HG02610 (cell line): Measurements from ENCODE around the gene ZC3HAV1L.
"Not testable (repeated sequence)": the region's sequence is repeated elsewhere in the genome, so short reads cannot be mapped to it uniquely, and the experiment has no call there.

Source experiments
- ATAC-seq: cut with Tn5 transposase; IDR thresholded peaks from one replicate; pipeline ENCODE4 v1.9.1; 2021; ENCODE audit warnings: mild to moderate bottlenecking, moderate library complexity; ENCODE audit not compliant: unreplicated experiment

Gene ZC3HAV1L

DNA sequence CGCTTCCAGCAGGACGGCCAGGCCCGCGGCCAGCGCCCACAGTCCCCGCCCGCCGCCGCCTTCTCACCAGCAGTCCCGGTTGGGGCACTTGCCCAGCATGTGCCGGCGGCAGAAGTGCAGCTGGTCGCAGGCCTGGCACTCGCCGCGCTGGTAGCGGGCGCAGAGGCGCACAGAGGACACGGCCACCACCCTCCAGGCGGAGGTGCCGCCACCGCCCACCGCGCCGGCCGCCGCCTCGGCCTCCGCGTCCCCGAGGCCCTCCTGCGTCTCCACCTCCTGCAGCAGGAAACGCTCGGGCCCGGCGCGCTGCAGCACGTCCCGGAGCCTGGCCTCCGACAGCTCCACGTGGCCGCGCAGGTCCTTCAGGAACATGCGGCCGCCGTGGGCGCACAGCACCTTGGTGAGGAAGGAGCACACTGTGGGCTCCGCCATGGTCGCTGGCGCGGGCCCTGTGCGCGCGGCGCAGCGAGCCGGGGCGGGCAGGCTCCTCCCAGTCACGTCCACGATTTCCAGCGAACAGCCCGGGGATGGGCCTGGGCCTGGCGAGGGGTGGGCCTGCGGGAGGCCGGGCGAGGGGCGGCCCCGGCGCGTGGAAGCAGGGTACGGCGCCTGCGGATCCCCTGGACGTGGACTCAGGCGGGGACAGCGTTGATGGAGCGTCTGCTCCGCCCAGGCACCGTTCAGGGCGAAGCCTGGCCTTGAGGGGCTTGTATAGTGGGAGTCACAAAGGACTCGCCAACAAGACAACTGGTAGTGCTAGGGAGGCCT lies at the start of gene ZC3HAV1L:
Gene ZC3HAV1L (minus strand): TSS at position 457 of the 768 bp plus-strand sequence. CDS start 25 bp downstream, at position 432.
- ATAC-seq, result peak; percentile 92

DNA sequence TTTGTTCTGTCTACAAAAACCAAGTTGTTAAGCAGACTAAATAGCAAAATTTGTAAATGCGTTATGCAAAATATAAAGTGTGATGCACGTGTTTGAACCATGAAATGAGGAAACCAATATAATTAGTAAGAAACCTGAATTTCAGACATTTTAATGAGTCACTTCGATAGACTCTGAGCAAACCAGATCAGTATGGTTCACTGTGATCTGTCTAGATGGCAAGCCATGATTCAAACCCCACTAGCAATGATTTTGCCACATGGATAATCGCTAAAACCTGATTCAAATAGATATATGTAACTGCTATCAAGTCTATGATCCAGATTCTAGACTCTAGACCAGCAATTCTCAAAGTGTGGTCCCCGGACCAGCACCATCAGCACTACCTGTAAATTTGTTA lies 48.9 kb upstream of the ZC3HAV1L start:
- ATAC-seq, result no peak

DNA sequence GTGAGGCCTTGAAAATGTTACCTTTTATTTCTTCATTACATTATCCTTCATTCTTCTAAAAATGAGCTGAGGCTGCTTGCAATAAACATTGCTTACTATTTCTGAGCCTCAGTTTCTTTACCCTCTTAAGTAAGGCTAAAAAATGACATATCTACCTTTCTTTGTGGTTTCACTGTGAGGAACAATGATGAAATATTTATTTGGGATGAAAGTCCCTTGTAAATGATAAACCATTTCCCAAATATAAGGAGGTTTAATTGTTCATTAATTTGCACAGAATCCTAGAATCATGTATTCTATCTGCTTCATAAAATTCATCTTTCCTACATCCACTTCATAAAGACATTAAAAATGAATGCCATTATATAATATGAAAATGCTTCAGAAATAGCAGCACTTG lies 45.7 kb upstream of the ZC3HAV1L start:
- no peak for ATAC-seq

DNA sequence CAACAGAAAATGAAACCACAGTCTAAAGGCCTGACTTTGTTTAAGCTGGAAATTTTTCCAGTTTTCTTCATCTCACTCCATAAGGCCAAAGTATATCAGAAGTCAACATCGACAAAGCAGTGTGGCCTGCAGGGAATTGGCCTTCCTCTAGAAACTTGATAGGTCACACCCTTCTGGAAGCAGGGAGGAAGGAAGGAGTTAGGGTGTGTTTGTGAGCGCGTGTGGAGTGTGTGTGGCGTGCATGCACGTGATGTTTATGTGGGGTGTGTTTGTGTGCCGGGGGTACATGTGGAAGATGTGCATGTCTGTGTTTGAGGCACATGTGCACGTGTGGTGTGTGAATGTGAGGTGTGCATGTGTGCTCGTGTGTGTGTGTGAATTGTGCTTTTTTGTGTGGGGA lies 45.1 kb upstream of the ZC3HAV1L start:
- ATAC-seq, result no peak

- no peak for ATAC-seq
Observed at GRCh38 chr7:139079861-139080260, 44.0 kb upstream of the ZC3HAV1L start.

DNA sequence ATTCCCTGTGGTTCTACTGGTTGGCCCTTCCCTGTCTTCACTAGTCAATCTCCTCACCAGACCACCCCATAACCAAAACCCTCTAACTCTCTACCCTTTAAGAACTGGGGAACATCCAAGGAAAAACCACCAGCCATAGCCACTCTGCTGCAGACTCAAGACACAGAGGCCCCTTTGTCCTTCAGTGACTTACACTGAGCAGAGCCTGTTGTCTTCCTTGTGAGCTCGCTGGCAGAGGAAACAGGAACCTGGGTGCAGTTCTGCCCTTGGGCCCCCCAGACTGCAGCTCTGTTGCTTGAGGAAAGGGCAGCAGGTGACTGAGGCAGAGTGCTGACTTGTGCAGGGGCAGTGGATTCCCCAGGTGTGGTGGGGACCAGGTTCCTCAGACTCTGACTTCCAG lies 43.1 kb upstream of the ZC3HAV1L start:
- ATAC-seq, result no peak

GRCh38 chr7:139078399-139078798 lies 42.6 kb upstream of the ZC3HAV1L start:
- ATAC-seq, result no peak

DNA sequence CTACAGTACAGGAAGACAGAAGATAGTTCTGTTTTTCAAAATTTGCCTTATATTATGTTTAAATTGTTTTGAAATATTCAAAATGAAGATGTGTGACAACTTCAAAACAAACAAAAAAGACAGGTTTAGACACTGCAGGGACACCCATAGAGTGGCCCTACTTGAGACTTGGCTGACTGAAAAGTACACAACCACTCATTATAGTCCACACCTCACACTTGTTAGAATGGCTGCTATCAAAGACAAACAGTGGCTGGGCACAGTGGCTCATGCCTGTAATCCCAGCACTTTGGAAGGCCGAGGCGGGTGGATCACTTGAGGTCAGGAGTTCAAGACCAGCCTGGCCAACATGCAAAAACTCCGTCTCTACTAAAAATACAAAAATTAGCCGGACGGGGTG lies 41.9 kb upstream of the ZC3HAV1L start:
- ATAC-seq, result not testable (repeated sequence)

GRCh38 chr7:139075871-139076686 lies 40.2 kb upstream of the ZC3HAV1L start:
- ATAC-seq, result no peak

DNA sequence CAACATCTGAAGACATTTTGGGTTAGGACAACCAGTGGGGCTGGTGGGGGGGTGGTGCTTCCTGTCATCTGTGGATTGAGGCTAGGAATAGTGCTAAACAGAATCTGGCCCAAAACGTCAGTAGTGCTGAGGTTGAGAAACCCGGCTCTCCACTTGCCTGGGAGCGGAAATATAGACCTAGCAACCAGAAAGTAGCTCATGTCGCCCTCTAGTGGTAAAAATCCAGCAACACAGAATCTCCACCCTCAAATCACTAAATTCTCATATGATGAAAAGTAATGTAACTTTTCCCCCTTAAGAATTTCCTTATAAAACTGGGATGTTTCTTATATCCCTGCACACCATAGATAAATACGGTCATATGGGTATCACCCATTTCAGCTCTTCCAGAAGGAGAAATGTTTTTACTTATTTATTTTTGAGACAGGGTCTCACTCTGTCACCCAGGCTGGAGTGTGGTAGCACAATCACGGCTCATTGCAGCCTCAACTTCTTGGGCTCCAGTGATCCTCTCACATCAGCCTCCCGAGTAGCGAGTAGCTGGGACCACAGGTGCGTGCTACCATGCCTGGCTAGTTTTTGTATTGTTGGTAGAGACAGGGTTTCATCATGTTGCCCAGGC lies 39.3 kb upstream of the ZC3HAV1L start:
- ATAC-seq, result peak; percentile 74

- ATAC-seq, result no peak
Observed at GRCh38 chr7:139072796-139073195, 37.0 kb upstream of the ZC3HAV1L start.

DNA sequence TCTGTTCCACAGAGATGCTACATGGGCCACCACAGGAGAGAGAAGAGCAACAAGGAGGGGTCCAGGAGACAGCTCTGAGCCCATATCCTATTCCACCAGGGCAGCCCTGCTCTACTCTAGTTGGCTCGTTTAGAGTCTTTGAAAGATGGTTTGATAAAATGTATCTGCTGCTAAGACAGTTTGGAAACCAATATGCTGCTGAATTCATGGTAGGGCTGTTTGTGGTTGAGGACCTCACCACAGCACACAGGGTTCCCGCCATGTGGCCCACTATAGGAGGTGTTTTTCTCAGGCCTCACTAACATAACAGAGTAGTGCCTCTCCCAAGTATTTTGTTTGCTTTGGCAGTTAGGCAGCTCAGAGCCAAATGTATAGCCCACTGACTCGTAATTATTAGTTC lies 35.8 kb upstream of the ZC3HAV1L start:
- no peak for ATAC-seq

- ATAC-seq, result no peak
Observed at GRCh38 chr7:139068544-139069399, 32.9 kb upstream of the ZC3HAV1L start.

- no peak for ATAC-seq
Observed at GRCh38 chr7:139066315-139066714, 30.5 kb upstream of the ZC3HAV1L start.

DNA sequence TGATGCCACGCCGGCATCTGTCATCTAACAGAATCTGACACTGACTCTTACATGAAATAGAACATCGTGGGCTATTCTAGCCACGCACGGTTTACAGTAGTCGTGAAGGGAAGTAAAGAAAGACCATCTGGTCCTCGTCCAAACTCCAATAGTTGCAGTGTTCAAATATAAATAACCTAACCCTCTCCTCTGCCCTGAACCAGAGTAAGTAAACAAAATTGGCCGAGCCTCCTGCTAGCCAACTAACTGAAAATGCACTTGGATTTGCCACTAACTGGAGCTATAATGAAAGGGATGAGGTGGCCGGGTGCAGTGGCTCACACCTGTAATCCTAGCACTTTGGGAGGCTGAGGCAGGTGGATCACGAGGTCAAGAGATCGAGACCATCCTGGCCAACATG lies 29.5 kb upstream of the ZC3HAV1L start:
- ATAC-seq, result no peak

DNA sequence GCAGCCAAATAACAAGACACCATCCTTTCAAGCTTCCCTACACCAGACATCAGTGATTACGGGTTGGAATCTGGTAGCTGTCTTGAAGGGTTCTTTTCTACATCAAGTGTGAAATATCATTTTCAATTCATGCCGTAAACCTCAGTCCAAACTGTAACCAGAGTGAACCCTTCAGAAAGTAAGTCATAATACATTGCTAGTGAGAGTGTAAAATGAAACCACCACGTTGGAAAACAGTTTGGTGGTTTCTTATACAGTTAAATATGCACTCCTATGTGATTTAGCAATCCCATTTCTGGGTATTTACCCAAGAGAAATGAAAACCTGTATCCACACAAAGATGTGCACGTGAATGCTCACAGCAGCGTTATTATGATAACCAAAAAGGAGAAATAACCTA lies 25.6 kb upstream of the ZC3HAV1L start:
- ATAC-seq, result no peak

DNA sequence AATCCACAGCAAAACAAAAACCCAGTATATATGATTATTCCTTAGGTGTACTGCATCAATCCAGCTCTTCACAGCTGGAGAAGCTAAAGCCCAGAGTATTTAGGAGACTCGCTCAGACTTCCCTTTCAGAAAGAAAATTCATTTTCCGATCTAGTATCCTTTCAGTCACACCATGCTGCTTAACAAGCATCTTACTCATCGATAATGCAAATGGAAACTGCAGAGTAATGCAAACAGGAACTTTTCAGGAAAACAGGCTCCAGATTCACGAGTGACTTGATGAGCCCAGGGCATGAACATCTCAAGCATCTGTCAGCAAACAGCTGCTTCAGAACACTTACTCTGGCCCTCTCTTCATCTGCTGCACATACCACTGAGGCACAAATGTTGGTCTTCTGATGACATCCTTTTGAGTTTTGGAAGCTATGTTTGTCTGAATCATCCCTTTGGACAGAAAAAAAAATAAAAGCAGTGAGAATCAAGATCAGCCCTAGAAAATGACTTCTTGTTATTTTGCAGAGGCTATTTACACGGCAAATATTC lies 24.9 kb upstream of the ZC3HAV1L start:
- no peak for ATAC-seq

- no peak for ATAC-seq
Observed at GRCh38 chr7:139059905-139060304, 24.1 kb upstream of the ZC3HAV1L start.

GRCh38 chr7:139058943-139059342 lies 23.1 kb upstream of the ZC3HAV1L start:
- no peak for ATAC-seq

- ATAC-seq, result no peak
Observed at GRCh38 chr7:139055674-139056073, 19.8 kb upstream of the ZC3HAV1L start.
